Skeletal muscle tissue (tissue), 4 donors: ENCODE results near the gene ZNF782. TPM values are rescaled to one million over a fixed set of nuclear protein-coding genes. Genes with fewer than 3 reads are reported as not detected.

ENCODE experiments used
- H3K27ac ChIP-seq: one replicate; pipeline ENCODE4 v1.7.0; 2013; ENCODE audit warnings: mild to moderate bottlenecking, low read depth, low read length, inconsistent platforms
- H3K27me3 ChIP-seq, 3 donors: one replicate each; pipeline ENCODE4 v1.7.0; 2013; ENCODE audit warnings: low read length in 3 of 3; ENCODE audit not compliant: control insufficient read depth in 3 of 3, insufficient read depth in 3 of 3
- H3K36me3 ChIP-seq, 3 donors: one replicate each; pipeline ENCODE4 v1.7.0; 2013; ENCODE audit warnings: low read length in 3 of 3; ENCODE audit not compliant: control insufficient read depth in 3 of 3, insufficient read depth in 3 of 3
- H3K4me1 ChIP-seq, 3 donors: one replicate each; pipeline ENCODE4 v1.7.0; 2013; ENCODE audit warnings: low read length in 3 of 3, mild to moderate bottlenecking in 3 of 3; ENCODE audit not compliant: control insufficient read depth in 3 of 3, insufficient read depth in 3 of 3
- H3K4me3 ChIP-seq, 3 donors: one replicate each; pipeline ENCODE4 v1.7.0; 2013; ENCODE audit warnings: low read length in 3 of 3
- H3K9ac ChIP-seq, 3 donors: one replicate each; pipeline ENCODE4 v1.7.0; 2013; ENCODE audit warnings: low read length in 3 of 3, mild to moderate bottlenecking in 3 of 3, moderate library complexity in 2 of 3, low read depth in 1 of 3
- H3K9me3 ChIP-seq, 3 donors: one replicate each; pipeline ENCODE4 v1.7.0; 2013; ENCODE audit warnings: low read length in 3 of 3; ENCODE audit not compliant: control insufficient read depth in 3 of 3
- total RNA-seq: library from RNA; depleted of rRNA; stranded (reverse); fragments of >200 nt; gene quantifications from one replicate; pipeline ENCODE4 v1.2.3, GENCODE V29; 2014
- donor health status: Osteomylitis.

ZNF782 gene
- total RNA-seq, 1 donor from 2014 or later, result 5.2 TPM

DNA sequence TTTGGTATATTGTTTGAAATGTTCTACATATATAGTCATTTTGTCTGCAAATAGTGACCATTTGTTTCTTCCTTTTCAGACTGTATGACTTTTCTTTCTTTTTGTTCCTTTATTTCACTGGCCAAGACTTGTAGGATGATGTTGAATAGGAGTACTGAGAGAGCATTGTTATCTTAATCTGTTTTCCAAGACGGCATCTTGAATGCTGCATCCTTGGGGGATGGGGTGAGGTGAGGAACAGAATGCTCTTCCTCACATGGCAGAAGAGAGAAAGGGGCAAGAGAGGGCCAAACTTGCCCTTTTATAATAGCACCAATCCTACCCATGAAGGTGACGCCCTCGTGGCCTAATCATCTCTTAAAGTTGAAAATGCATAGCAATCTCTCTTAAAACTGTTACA, 72.8 kb downstream of the ZNF782 start:
- Histone ChIP-seq H3K9ac (no peak overlapping the region), H3K9me3 (peaks cover 0 to 3% (median 2%) of the 10 kb centered on the region in 3 donors), H3K4me1 (peaks cover 5 to 13% (median 6%) of the 10 kb centered on the region in 3 donors), H3K36me3 (peaks cover 0 to 4% (median 3%) of the 10 kb centered on the region in 3 donors), H3K4me3 (no peak overlapping the region), H3K27me3 (no peaks in the 10 kb centered on the region), H3K27ac (no peak overlapping the region)

DNA sequence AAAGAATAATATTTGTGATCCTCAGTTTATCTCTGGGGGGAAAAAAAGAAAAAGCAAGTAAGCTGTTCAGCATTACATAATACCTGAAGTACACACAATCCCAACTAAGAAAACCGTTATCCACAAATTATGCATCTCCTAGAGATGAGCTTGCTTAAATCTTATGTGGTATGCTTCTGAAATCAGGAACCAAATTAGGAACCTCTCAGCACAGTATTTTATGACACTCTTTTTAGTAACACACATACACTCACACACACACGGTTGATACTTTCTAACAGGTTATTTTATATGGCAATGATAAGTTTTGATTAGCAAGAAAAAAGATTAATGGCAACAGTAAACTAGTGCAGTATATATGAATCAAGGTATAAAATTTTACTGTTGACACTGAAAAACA, 75.2 kb downstream of the ZNF782 start:
- peaks cover 5 to 13% (median 6%) of the 10 kb centered on the region in 3 donors for H3K4me1 ChIP-seq
- H3K9ac ChIP-seq, result peak overlapping the region in 2 of 3 donors; percentile 51
- no peak overlapping the region for H3K27ac ChIP-seq
- peak overlapping the region in 2 of 3 donors; percentile 51 to 94 for H3K4me3 ChIP-seq
- peaks cover 18 to 20% (median 20%) of the 10 kb centered on the region in 3 donors for H3K36me3 ChIP-seq
- peaks cover 0 to 3% (median 0%) of the 10 kb centered on the region in 3 donors for H3K9me3 ChIP-seq
- no peaks in the 10 kb centered on the region for H3K27me3 ChIP-seq

GRCh38 chr9:96777426-96777864, 76.9 kb downstream of the ZNF782 start:
- peak overlapping the region; percentile 75 to 94 (median 91) for H3K9ac ChIP-seq
- H3K27ac ChIP-seq, result peak overlapping the region; percentile 83
- no peaks in the 10 kb centered on the region for H3K9me3 ChIP-seq
- H3K4me1 ChIP-seq, result peaks cover 5 to 13% (median 6%) of the 10 kb centered on the region in 3 donors
- H3K4me3 ChIP-seq, result peak overlapping the region; percentile 79 to 94 (median 89)
- H3K27me3 ChIP-seq, result no peaks in the 10 kb centered on the region
- H3K36me3 ChIP-seq, result peaks cover 21 to 35% (median 26%) of the 10 kb centered on the region in 3 donors

- Histone ChIP-seq H3K36me3 (peaks cover 30 to 68% (median 61%) of the 10 kb centered on the region in 3 donors), H3K27me3 (no peaks in the 10 kb centered on the region), H3K27ac (no peak overlapping the region), H3K4me1 (no peaks in the 10 kb centered on the region), H3K9me3 (peaks cover 2 to 23% (median 3%) of the 10 kb centered on the region in 3 donors), H3K4me3 (no peak overlapping the region), H3K9ac (no peak overlapping the region)
These were observed 83.2 kb downstream of the ZNF782 start for GRCh38 chr9:96771124-96771523.

- Histone ChIP-seq H3K27ac (no peak overlapping the region), H3K27me3 (no peaks in the 10 kb centered on the region), H3K36me3 (peaks cover 26 to 67% (median 59%) of the 10 kb centered on the region in 3 donors), H3K4me3 (no peak overlapping the region), H3K4me1 (no peaks in the 10 kb centered on the region), H3K9ac (no peak overlapping the region), H3K9me3 (peaks cover 5 to 33% (median 5%) of the 10 kb centered on the region in 3 donors)
These were observed 84.3 kb downstream of the ZNF782 start for GRCh38 chr9:96769989-96770388.

Other genes starting within 250 kb of the ZNF782 start
- gene CDC14B, start 234.7 kb downstream of the ZNF782 start, total RNA-seq, result 45.9 TPM
- gene PRXL2C, start 199.2 kb downstream of the ZNF782 start, total RNA-seq, result 16.7 TPM
- 12.0 TPM for gene ZNF510, start 76.4 kb downstream of the ZNF782 start, total RNA-seq
- not detected for gene NUTM2G, start 74.3 kb upstream of the ZNF782 start, total RNA-seq
- gene CTSV, start 184.6 kb upstream of the ZNF782 start, total RNA-seq, result 1.6 TPM